CD4-positive, CD25-positive, alpha-beta regulatory T cell (primary cell): ENCODE results near the gene IL23A. TPM values are rescaled to one million over a fixed set of nuclear protein-coding genes. Genes with fewer than 3 reads are reported as not detected.
A peak's percentile ranks its signal among the peaks of the same experiment; 100 is the strongest.

Source experiments
- ATAC-seq, 2 donors: fragments of 150-1000 bp; cut with Tn5 transposase; one replicate each; pipeline ENCODE4 v1.10.0; 2021; ENCODE audit warnings: low read depth in 2 of 2, moderate number of reproducible peaks in 2 of 2, moderate library complexity in 1 of 2
- DNase-seq, 3 donors: peaks; one replicate each; pipeline versions ENCODE4 v3.0.0 to v3.0.0-alpha.2; 2012 to 2022; ENCODE audit warnings: mixed read lengths in 1 of 3
- H3K27ac ChIP-seq: one replicate; pipeline ENCODE4 v1.7.0; 2013; ENCODE audit warnings: mild to moderate bottlenecking, low read length; ENCODE audit not compliant: insufficient read depth, poor library complexity, severe bottlenecking
- H3K27me3 ChIP-seq: one replicate; pipeline ENCODE4 v1.7.0; 2013; ENCODE audit warnings: low read length; ENCODE audit not compliant: control insufficient read depth, insufficient read depth
- H3K36me3 ChIP-seq: one replicate; pipeline ENCODE4 v1.7.0; 2013; ENCODE audit warnings: mild to moderate bottlenecking, low read length, moderate library complexity; ENCODE audit not compliant: control insufficient read depth, insufficient read depth
- H3K4me1 ChIP-seq: 2 replicates; pipeline ENCODE4 v1.7.0; 2013; ENCODE audit warnings: mild to moderate bottlenecking, low read length; ENCODE audit not compliant: insufficient read depth, control insufficient read depth, poor library complexity, severe bottlenecking
- H3K4me3 ChIP-seq: one replicate; pipeline ENCODE4 v1.7.0; 2013; ENCODE audit warnings: low read depth, mild to moderate bottlenecking, low read length, moderate library complexity
- H3K9me3 ChIP-seq, 2 experiments: 1 replicate in 1 of 2; 2 replicates in 1 of 2; pipeline ENCODE4 v1.7.0; 2013; ENCODE audit warnings: low read length in 2 of 2, mild to moderate bottlenecking in 1 of 2, moderate library complexity in 1 of 2; ENCODE audit not compliant: control insufficient read depth in 2 of 2
- H3K27ac Mint-ChIP-seq, 3 donors: one replicate each; pipeline ENCODE4 v1.8.0; 2020 to 2022; ENCODE audit warnings: mild to moderate bottlenecking in 3 of 3, mixed read lengths in 3 of 3, moderate library complexity in 2 of 3
- H3K27me3 Mint-ChIP-seq: one replicate; pipeline ENCODE4 v1.8.0; 2022; ENCODE audit warnings: mild to moderate bottlenecking, mixed read lengths
- H3K36me3 Mint-ChIP-seq: one replicate; pipeline ENCODE4 v1.8.0; 2020; ENCODE audit warnings: mixed read lengths
- H3K4me1 Mint-ChIP-seq, 4 donors: one replicate each; pipeline ENCODE4 v1.8.0; 2020 to 2022; ENCODE audit warnings: mixed read lengths in 4 of 4, mild to moderate bottlenecking in 1 of 4
- H3K4me3 Mint-ChIP-seq, 4 donors: one replicate each; pipeline ENCODE4 v1.8.0; 2020 to 2022; ENCODE audit warnings: mild to moderate bottlenecking in 4 of 4, mixed read lengths in 4 of 4, moderate library complexity in 3 of 4
- H3K9me3 Mint-ChIP-seq, 7 donors: one replicate each; pipeline ENCODE4 v1.8.0; 2020 to 2022; ENCODE audit warnings: mixed read lengths in 7 of 7, mild to moderate bottlenecking in 3 of 7, moderate library complexity in 2 of 7
- polyA plus RNA-seq, 4 donors: library from polyadenylated mRNA; unstranded; fragments of 300-500 nt; fragmentation: Illumina TruSeq; gene quantifications; one replicate each; pipeline ENCODE4 v1.2.3, GENCODE V29; 2021
- total RNA-seq: library from RNA; stranded (reverse); gene quantifications from one replicate; pipeline ENCODE4 v1.2.3, GENCODE V29; 2022

The IL23A gene
- total and polyA plus RNA-seq, 5 donors from 2014 or later = 12.2 to 27.1 (median 18.3) TPM

DNA sequence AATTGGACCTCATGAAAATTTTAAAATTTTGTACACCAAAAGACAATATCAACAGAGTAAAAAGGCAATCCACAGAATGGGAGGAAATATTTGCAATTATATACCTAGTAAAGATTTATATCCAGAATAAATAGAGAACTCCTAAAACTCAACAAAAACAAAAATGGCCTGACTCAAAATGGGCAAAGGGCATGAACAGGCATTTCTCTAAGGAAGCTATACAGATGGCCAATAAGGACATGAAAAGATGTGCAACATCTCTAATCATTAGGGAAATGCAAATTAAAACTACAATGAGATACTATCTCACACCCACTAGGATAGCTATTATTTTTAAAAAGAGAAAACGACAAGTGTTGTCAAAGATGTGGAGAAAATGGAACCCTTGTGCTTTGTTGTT lies 34.8 kb downstream of the IL23A start:
- peaks cover 43% of the 10 kb centered on the region for H3K27me3 Mint-ChIP-seq
- peaks cover 0 to 5% (median 0%) of the 10 kb centered on the region in 7 donors for H3K9me3 Mint-ChIP-seq
- no peak overlapping the region for H3K27ac Mint-ChIP-seq
- peaks cover 3% of the 10 kb centered on the region for H3K27me3 ChIP-seq
- ATAC-seq = no peak
- no peaks in the 10 kb centered on the region for H3K4me1 ChIP-seq
- no peaks in the 10 kb centered on the region for H3K36me3 ChIP-seq
- no peak overlapping the region for H3K4me3 Mint-ChIP-seq
- no peak for DNase-seq
- no peaks in the 10 kb centered on the region for H3K9me3 ChIP-seq
- no peaks in the 10 kb centered on the region for H3K4me1 Mint-ChIP-seq
- H3K4me3 ChIP-seq = no peak overlapping the region
- no peak overlapping the region for H3K27ac ChIP-seq
- no peaks in the 10 kb centered on the region for H3K36me3 Mint-ChIP-seq

DNA sequence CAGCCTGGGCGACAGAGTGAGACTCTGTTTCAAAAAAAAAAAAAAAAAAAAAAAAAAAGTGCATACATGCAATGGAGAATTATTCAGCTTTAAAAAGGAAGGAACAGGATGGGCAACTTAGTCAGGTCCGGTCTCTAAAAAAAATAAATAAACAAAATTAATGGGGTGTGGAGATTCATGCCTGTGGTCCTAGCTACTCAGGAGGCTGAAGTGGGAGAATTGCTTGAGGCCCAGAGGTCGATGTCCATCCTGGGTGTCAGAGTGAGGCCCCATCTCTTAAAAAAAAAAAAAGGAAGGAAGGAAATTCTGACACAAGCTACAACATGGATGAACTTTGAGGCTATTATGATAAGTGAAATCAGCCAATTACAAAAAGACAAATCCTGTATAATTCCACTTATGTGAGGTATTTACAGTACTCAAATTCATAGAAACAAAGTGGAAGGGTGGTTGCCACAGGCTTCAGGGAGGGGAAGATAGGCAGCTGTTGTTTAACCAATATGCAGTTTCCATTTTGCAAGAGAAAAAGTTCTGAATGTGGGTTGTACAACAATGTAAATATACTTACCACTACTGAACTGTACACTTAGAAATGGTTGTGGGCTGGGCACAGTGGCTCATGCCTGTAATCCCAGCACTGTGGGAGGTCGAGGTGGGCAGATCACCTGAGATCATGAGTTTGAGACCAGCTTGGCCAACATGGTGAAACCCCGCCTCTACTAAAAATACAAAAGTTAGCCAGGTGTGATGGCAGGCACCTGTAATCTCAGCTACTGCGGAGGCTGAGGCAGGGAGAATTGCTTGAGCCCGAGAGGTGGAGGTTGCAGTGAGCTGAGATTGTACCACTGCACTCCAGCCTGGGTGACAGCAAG lies 36.3 kb downstream of the IL23A start:
- Mint-ChIP-seq H3K9me3 (peaks cover 0 to 5% (median 0%) of the 10 kb centered on the region in 7 donors), H3K36me3 (no peaks in the 10 kb centered on the region), H3K27me3 (peaks cover 35% of the 10 kb centered on the region), H3K4me1 (no peaks in the 10 kb centered on the region), H3K27ac (no peak overlapping the region), H3K4me3 (no peak overlapping the region)
- ATAC-seq (no peak), DNase-seq (no peak)
- Histone ChIP-seq H3K27me3 (peaks cover 3% of the 10 kb centered on the region), H3K9me3 (no peaks in the 10 kb centered on the region), H3K4me3 (no peak overlapping the region), H3K36me3 (no peaks in the 10 kb centered on the region), H3K4me1 (no peaks in the 10 kb centered on the region), H3K27ac (no peak overlapping the region)

DNA sequence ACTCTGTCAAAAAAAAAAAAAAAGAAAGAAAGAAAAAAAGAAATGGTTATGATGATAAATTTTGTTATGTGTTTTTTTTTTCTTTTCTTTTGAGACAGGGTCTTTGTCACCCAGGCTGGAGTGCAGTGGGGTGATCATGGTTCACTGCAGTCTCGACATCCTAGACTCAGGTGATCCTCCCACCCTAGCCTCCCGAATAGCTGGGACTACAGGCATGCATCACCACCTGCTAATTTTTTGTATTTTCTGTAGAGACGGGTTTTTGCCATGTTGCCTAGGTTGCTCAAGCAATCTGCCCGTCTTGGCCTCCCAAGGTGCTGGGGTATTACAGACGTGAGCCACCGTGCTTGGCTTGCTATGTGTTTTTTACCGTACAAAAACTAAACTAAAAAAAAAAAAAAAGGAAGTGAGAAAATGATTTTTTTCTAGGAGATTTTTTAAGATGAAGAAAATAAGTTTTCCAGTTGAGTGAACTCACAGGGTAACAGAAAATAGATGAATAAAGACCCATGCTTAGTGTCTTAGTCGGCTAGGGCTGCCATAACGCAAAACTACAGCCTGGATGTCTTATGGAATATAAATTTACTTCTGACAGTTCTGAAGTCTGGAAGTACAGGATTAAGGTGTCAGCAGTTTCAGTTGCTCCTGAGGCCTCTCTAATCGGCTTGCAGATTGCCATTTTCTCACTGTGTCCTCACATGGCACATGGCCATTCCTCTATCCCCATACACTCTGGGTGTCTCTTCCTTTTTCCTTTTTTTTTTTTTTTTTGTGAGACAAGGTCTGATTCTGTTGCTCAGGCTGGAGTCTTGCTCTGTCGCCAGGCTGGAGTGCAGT lies 37.1 kb downstream of the IL23A start:
- no peak overlapping the region for H3K27ac ChIP-seq
- H3K27me3 ChIP-seq = peaks cover 3% of the 10 kb centered on the region
- H3K9me3 Mint-ChIP-seq = peaks cover 0 to 5% (median 0%) of the 10 kb centered on the region in 7 donors
- DNase-seq (no peak), ATAC-seq (peak in 1 of 2 donors; percentile 14)
- H3K9me3 ChIP-seq = no peaks in the 10 kb centered on the region
- H3K27me3 Mint-ChIP-seq = peaks cover 35% of the 10 kb centered on the region
- H3K4me1 ChIP-seq = no peaks in the 10 kb centered on the region
- no peaks in the 10 kb centered on the region for H3K36me3 ChIP-seq
- H3K27ac Mint-ChIP-seq = no peak overlapping the region
- no peak overlapping the region for H3K4me3 Mint-ChIP-seq
- no peaks in the 10 kb centered on the region for H3K4me1 Mint-ChIP-seq
- H3K36me3 Mint-ChIP-seq = no peaks in the 10 kb centered on the region
- no peak overlapping the region for H3K4me3 ChIP-seq

DNA sequence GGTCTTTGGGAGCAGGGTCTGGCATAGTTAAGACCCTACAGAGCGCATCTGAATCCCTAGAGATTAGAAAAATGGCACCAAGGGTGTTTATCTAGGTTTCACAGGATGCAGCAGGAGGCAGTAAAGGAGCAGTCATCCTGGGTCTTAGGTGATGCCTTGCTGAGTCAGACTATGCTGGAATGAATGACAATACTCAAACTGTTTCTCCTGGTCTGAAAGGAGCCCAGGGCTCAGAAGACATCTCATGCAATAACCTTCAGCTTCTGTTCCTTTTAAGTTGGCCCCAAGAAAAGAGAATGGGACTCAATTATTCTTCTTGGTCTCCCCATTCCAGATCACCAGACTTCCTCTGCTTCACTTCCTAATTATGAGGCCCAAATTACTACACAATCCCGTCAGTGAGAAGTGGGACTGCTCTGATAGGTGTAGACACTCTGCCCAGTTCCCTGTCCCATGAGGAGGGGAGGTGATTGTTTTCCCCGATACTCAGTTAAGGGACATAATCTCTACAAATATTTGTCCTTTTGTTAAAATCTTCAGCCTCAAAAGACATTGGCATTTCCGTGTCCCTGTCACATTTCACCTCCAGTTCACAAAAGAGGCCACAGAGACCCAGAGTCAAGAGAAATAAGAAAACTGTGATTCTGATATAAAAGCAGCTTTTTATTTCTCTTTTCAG lies 38.8 kb downstream of the IL23A start:
- H3K27ac ChIP-seq = no peak overlapping the region
- H3K27me3 ChIP-seq = peaks cover 3% of the 10 kb centered on the region
- peak in 1 of 3 donors; percentile 10 for DNase-seq
- Mint-ChIP-seq H3K4me1 (no peaks in the 10 kb centered on the region), H3K36me3 (no peaks in the 10 kb centered on the region), H3K27me3 (peaks cover 28% of the 10 kb centered on the region), H3K4me3 (no peak overlapping the region), H3K27ac (no peak overlapping the region), H3K9me3 (peaks cover 0 to 5% (median 0%) of the 10 kb centered on the region in 7 donors)
- H3K4me3 ChIP-seq = no peak overlapping the region
- H3K36me3 ChIP-seq = no peaks in the 10 kb centered on the region
- ATAC-seq = no peak
- no peaks in the 10 kb centered on the region for H3K9me3 ChIP-seq
- H3K4me1 ChIP-seq = no peaks in the 10 kb centered on the region

DNA sequence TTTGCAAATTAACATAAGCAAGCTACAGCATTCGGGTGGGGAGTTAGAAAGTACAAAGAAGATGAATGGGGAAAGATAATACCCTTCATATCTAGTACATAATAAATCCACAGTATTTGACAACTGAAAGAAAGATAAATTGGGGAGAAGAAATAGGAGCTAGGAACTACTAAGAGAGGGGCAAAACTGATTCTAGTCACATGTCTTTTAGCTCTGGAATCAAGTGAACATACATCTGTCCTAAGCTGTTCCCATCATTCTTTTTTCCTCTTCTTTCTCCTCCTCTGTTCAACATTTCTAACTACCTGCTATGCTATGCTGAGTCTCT lies 39.3 kb downstream of the IL23A start:
- Histone ChIP-seq H3K4me1 (no peaks in the 10 kb centered on the region), H3K36me3 (no peaks in the 10 kb centered on the region), H3K27ac (no peak overlapping the region), H3K4me3 (no peak overlapping the region), H3K27me3 (peaks cover 3% of the 10 kb centered on the region), H3K9me3 (no peaks in the 10 kb centered on the region)
- Mint-ChIP-seq H3K27ac (no peak overlapping the region), H3K9me3 (peaks cover 0 to 5% (median 0%) of the 10 kb centered on the region in 7 donors), H3K4me3 (no peak overlapping the region), H3K36me3 (no peaks in the 10 kb centered on the region), H3K27me3 (peaks cover 24% of the 10 kb centered on the region), H3K4me1 (no peaks in the 10 kb centered on the region)
- DNase-seq (no peak), ATAC-seq (no peak)

DNA sequence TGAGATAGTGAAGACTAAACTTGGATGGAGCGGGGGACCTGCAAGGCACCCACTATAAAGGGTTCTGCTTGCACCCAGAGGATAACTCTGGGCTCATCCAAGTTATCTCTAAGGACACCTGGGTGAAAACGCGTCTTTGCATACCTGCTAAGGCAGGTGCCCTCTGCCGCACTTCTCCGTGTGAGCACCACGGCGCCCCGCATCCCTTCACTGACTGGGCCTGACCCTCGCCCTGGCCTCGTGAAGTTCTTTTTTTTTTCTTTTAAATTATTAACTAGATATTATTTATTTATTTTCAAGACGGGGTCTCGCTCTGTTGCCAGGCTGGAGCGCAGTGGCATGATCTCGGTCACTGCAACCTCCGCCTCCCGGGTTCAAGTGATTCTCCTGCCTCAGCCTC lies 43.9 kb downstream of the IL23A start:
- no peak for DNase-seq
- Mint-ChIP-seq H3K4me3 (no peak overlapping the region), H3K4me1 (no peaks in the 10 kb centered on the region), H3K36me3 (no peaks in the 10 kb centered on the region), H3K27ac (no peak overlapping the region), H3K9me3 (no peaks in the 10 kb centered on the region), H3K27me3 (peaks cover 15% of the 10 kb centered on the region)
- Histone ChIP-seq H3K4me3 (no peak overlapping the region), H3K9me3 (no peaks in the 10 kb centered on the region), H3K27ac (no peak overlapping the region), H3K4me1 (no peaks in the 10 kb centered on the region), H3K27me3 (peaks cover 3% of the 10 kb centered on the region), H3K36me3 (no peaks in the 10 kb centered on the region)
- no peak for ATAC-seq

DNA sequence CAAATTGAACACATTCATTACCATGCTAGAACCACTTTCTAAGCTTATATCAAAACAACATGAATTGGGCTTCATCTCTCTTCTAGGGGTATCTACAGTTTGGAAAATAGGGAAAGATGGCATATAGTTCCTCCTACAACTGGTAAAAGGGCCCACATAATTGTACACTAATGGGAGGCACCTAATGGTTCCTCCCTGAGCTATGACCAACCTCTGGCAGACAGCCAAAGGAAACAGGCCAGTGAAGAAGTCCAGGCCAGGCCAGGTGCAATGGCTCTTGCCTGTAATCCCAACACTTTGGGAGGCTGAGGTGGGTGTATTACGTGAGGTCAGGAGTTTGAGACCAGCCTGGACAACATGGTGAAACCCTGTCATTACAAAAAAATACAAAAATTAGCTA lies 47.2 kb downstream of the IL23A start:
- H3K4me3 ChIP-seq = no peak overlapping the region
- H3K9me3 ChIP-seq = no peaks in the 10 kb centered on the region
- Mint-ChIP-seq H3K27me3 (peaks cover 14% of the 10 kb centered on the region), H3K4me3 (no peak overlapping the region), H3K4me1 (no peaks in the 10 kb centered on the region), H3K27ac (no peak overlapping the region), H3K9me3 (no peaks in the 10 kb centered on the region), H3K36me3 (no peaks in the 10 kb centered on the region)
- no peaks in the 10 kb centered on the region for H3K27me3 ChIP-seq
- H3K36me3 ChIP-seq = no peaks in the 10 kb centered on the region
- ATAC-seq = no peak
- DNase-seq = no peak
- no peak overlapping the region for H3K27ac ChIP-seq
- no peaks in the 10 kb centered on the region for H3K4me1 ChIP-seq
